ENCODE measurements around the gene PPFIA4. TPM values are rescaled to one million over a fixed set of nuclear protein-coding genes. Genes with fewer than 3 reads are reported as not detected.

Gene PPFIA4
- total and polyA plus RNA-seq, 11 donors, result 11.2 to 50.3 (median 35.5) TPM

DNA sequence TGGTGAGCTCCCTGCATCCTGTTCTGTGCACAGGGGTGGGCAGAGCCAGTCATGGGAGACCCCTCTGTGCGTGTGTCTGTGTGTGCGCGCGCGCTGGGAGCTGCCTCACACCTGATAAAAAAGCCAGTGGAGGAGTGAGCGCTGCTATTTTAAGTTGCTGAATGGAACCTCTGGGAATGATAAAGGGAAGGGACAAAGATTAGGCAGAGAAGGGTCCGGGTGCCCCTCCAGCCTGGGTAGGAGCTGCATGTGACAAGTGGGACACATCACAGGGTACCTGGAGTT lies 102.1 kb downstream of the PPFIA4 start:
- intact Hi-C loops (cut with DNase I), result loop anchor here in 9 of 10 donors (5.0 kb wide), 2 partner anchors 86 to 91 kb away; no protein-coding TSS in a partner anchor

More for the DNA sequence above, 102.1 kb downstream of the PPFIA4 start:
- DNase-seq (no peak), ATAC-seq (peak in 3 of 4 donors; percentile 17 to 53 (median 40))
- TF ChIP-seq POLR2A (IDR thresholded peaks at IDR 0.05), result no peak
- TF ChIP-seq, protein P1, sequence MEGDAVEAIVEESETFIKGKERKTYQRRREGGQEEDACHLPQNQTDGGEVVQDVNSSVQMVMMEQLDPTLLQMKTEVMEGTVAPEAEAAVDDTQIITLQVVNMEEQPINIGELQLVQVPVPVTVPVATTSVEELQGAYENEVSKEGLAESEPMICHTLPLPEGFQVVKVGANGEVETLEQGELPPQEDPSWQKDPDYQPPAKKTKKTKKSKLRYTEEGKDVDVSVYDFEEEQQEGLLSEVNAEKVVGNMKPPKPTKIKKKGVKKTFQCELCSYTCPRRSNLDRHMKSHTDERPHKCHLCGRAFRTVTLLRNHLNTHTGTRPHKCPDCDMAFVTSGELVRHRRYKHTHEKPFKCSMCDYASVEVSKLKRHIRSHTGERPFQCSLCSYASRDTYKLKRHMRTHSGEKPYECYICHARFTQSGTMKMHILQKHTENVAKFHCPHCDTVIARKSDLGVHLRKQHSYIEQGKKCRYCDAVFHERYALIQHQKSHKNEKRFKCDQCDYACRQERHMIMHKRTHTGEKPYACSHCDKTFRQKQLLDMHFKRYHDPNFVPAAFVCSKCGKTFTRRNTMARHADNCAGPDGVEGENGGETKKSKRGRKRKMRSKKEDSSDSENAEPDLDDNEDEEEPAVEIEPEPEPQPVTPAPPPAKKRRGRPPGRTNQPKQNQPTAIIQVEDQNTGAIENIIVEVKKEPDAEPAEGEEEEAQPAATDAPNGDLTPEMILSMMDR (IDR thresholded peaks at IDR 0.05), result peak in 1 of 12 donors; percentile 2
- peak overlapping the region; percentile 22 to 54 (median 44) for H3K4me3 ChIP-seq
- H3K4me1 ChIP-seq, result peaks cover 0 to 65% (median 40%) of the 10 kb centered on the region in 12 donors
- H3K36me3 ChIP-seq, result no peaks in the 10 kb centered on the region
- peaks cover 0 to 50% (median 0%) of the 10 kb centered on the region in 9 donors for H3K27me3 ChIP-seq
- peak overlapping the region; percentile 16 to 90 (median 83) for H3K27ac ChIP-seq
- no peaks in the 10 kb centered on the region for H3K9me3 ChIP-seq
- WGBS, 4 donors, result 11 to 17% (median 15%) methylated on average over 7 of the region's 7 CpGs

Other genes with a start within 250 kb of the PPFIA4 start
- 10 to 100 TPM; 11.5 to 22.9 (median 15.1) TPM for gene KDM5B, start 218.1 kb upstream of the PPFIA4 start, total RNA-seq
- 1 to 10 TPM; 5.2 to 6.2 TPM for gene KDM5B, start 218.1 kb upstream of the PPFIA4 start, polyA plus RNA-seq
- 1 to 10 TPM in 5 of 9 donors, under 1 TPM in 3, not detected in 1; 0.39 to 2.5 (median 1.0) TPM for gene PCAT6, start 215.5 kb upstream of the PPFIA4 start, total RNA-seq
- gene PCAT6, start 215.5 kb upstream of the PPFIA4 start, polyA plus RNA-seq, result 1 to 10 TPM in 1 of 2 donors, under 1 TPM in 1; 0.55 to 1.9 TPM
- gene RABIF, start 137.3 kb upstream of the PPFIA4 start, total RNA-seq, result 1 to 10 TPM; 3.6 to 9.2 (median 5.3) TPM
- 10 to 100 TPM in 1 of 2 donors, 1 to 10 TPM in 1; 3.8 to 12.1 TPM for gene RABIF, start 137.3 kb upstream of the PPFIA4 start, polyA plus RNA-seq
- gene KLHL12, start 99.3 kb upstream of the PPFIA4 start, total RNA-seq, result 10 to 100 TPM; 16.1 to 30.1 (median 21.5) TPM
- 10 to 100 TPM; 10.4 to 17.2 TPM for gene KLHL12, start 99.3 kb upstream of the PPFIA4 start, polyA plus RNA-seq
- 100 to 1,000 TPM in 5 of 9 donors, 10 to 100 TPM in 4; 91.4 to 155 (median 102) TPM for gene ADIPOR1, start 68.2 kb upstream of the PPFIA4 start, total RNA-seq
- gene ADIPOR1, start 68.2 kb upstream of the PPFIA4 start, polyA plus RNA-seq, result 100 to 1,000 TPM in 1 of 2 donors, 10 to 100 TPM in 1; 57.4 to 154 TPM
- gene CYB5R1, start 59.2 kb upstream of the PPFIA4 start, total RNA-seq, result 100 to 1,000 TPM; 146 to 274 (median 190) TPM
- 100 to 1,000 TPM; 128 to 286 TPM for gene CYB5R1, start 59.2 kb upstream of the PPFIA4 start, polyA plus RNA-seq
- 10 to 100 TPM; 20.0 to 34.8 (median 29.9) TPM for gene TMEM183A, start 19.1 kb upstream of the PPFIA4 start, total RNA-seq
- 10 to 100 TPM in 1 of 2 donors, 1 to 10 TPM in 1; 9.5 to 45.7 TPM for gene TMEM183A, start 19.1 kb upstream of the PPFIA4 start, polyA plus RNA-seq
- gene MYOG, start 59.5 kb downstream of the PPFIA4 start, total RNA-seq, result not detected
- not detected for gene MYOG, start 59.5 kb downstream of the PPFIA4 start, polyA plus RNA-seq
- 10 to 100 TPM in 3 of 9 donors, 1 to 10 TPM in 5, under 1 TPM in 1; 0.81 to 16.2 (median 9.5) TPM for gene ADORA1, start 101.2 kb downstream of the PPFIA4 start, total RNA-seq
- gene ADORA1, start 101.2 kb downstream of the PPFIA4 start, polyA plus RNA-seq, result 10 to 100 TPM in 1 of 2 donors, 1 to 10 TPM in 1; 2.6 to 17.8 TPM
- under 1 TPM in 1 of 9 donors, not detected in 8; 0.32 TPM for gene MYBPH, start 149.3 kb downstream of the PPFIA4 start, total RNA-seq
- not detected for gene MYBPH, start 149.3 kb downstream of the PPFIA4 start, polyA plus RNA-seq
- gene CHI3L1, start 160.2 kb downstream of the PPFIA4 start, total RNA-seq, result 10 to 100 TPM in 2 of 9 donors, 1 to 10 TPM in 3, under 1 TPM in 3, not detected in 1; 0.27 to 27.1 (median 1.3) TPM
- 1 to 10 TPM in 1 of 2 donors, under 1 TPM in 1; 0.15 to 5.5 TPM for gene CHI3L1, start 160.2 kb downstream of the PPFIA4 start, polyA plus RNA-seq
- gene CHIT1, start 203.2 kb downstream of the PPFIA4 start, total RNA-seq, result 1 to 10 TPM in 1 of 9 donors, under 1 TPM in 4, not detected in 4; 0.05 to 1.7 (median 0.22) TPM
- not detected for gene CHIT1, start 203.2 kb downstream of the PPFIA4 start, polyA plus RNA-seq